ENCODE measurements around the gene TRIM33. TPM values are rescaled to one million over a fixed set of nuclear protein-coding genes. Genes with fewer than 3 reads are reported as not detected.

The TRIM33 gene
- 10 to 100 TPM; 27.9 to 92.2 (median 40.6) TPM for total RNA-seq

GRCh38 chr1:114511032-114511785 is at the start of gene TRIM33:
TSS of gene TRIM33 (minus strand) at chr1:114511203. CDS start at chr1:114511076, 127 bp downstream.
- Histone ChIP-seq H3K36me3 (no peaks in the 10 kb centered on the region), H3K4me1 (peaks cover 32 to 47% (median 39%) of the 10 kb centered on the region in 4 donors), H3K27me3 (no peaks in the 10 kb centered on the region), H3K9me3 (no peaks in the 10 kb centered on the region), H3K27ac (peak within 1 kb of the TSS; percentile 93 to 99 (median 97)), H3K4me3 (peak within 1 kb of the TSS; percentile 72 to 96 (median 90))
- TF ChIP-seq POLR2AphosphoS5 (IDR thresholded peaks at IDR 0.05) (peak; percentile 94 to 95), EP300 (IDR thresholded peaks at IDR 0.05) (peak in 1 of 4 donors; percentile 50), POLR2A (IDR thresholded peaks at IDR 0.05) (peak; percentile 81 to 92 (median 90))
- TF ChIP-seq, protein P1, sequence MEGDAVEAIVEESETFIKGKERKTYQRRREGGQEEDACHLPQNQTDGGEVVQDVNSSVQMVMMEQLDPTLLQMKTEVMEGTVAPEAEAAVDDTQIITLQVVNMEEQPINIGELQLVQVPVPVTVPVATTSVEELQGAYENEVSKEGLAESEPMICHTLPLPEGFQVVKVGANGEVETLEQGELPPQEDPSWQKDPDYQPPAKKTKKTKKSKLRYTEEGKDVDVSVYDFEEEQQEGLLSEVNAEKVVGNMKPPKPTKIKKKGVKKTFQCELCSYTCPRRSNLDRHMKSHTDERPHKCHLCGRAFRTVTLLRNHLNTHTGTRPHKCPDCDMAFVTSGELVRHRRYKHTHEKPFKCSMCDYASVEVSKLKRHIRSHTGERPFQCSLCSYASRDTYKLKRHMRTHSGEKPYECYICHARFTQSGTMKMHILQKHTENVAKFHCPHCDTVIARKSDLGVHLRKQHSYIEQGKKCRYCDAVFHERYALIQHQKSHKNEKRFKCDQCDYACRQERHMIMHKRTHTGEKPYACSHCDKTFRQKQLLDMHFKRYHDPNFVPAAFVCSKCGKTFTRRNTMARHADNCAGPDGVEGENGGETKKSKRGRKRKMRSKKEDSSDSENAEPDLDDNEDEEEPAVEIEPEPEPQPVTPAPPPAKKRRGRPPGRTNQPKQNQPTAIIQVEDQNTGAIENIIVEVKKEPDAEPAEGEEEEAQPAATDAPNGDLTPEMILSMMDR (IDR thresholded peaks at IDR 0.05) = peak in 2 of 6 experiments; percentile 18 to 26
- DNase-seq (peak; percentile 93 to 99), ATAC-seq (ENCODE audit: low FRiP score in 2 of 2) (peak; percentile 97)
- 0% methylated on average over 12 to 35 of the region's 90 CpGs for WGBS, 2 donors

DNA sequence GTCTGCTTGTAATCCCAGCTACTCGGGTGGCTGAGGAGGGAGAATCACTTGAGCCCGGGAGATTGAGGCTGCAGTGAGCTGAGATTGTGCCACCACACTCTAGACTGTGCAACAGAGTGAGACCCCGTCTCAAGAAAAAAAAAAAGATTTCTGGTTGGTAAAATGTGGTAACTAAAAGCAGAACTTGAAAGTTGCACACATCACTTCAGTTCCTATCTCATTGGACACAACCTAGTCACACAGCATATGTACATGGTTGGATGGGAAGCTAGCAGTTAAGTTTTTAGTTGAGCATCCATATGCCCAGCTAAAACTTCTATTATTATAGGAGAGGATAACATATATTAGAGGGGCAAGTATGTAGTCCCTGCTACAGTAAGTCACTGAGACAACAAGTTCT is 48.4 kb upstream of the TRIM33 start:
- no peak overlapping the region for H3K27ac ChIP-seq
- H3K4me1 ChIP-seq = no peaks in the 10 kb centered on the region
- 58 to 71% methylated on average over 3 of the region's 3 CpGs for WGBS, 2 donors
- no peaks in the 10 kb centered on the region for H3K36me3 ChIP-seq
- no peak overlapping the region for H3K4me3 ChIP-seq
- H3K9me3 ChIP-seq = no peaks in the 10 kb centered on the region
- ATAC-seq (ENCODE audit: low FRiP score in 2 of 2) (no peak), DNase-seq (no peak)
- H3K27me3 ChIP-seq = no peaks in the 10 kb centered on the region
- TF ChIP-seq POLR2AphosphoS5 (IDR thresholded peaks at IDR 0.05) (no peak), POLR2A (IDR thresholded peaks at IDR 0.05) (no peak), EP300 (IDR thresholded peaks at IDR 0.05) (no peak)
- TF ChIP-seq, protein P1 (IDR thresholded peaks at IDR 0.05) = no peak

DNA sequence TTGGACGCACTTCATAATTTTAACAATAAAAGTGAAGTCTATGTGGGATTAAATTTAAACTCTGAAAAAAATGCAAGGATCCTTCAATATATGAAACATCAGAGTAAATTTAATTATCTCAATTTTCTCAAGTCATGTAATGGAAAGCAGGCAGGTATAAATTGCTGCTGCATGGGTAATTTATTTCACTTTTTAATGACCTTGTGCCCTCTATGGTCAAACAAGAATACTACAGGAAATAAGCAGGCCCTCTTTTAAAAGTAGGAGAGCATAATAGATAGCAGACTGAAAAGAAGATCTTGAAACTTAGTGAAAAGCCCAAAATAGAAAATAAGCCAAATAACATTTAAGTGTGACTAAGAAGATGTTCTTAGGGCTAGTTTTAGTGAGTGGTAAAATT is 47.5 kb upstream of the TRIM33 start:
- Histone ChIP-seq H3K9me3 (no peaks in the 10 kb centered on the region), H3K27me3 (no peaks in the 10 kb centered on the region), H3K27ac (no peak overlapping the region), H3K4me3 (no peak overlapping the region), H3K4me1 (no peaks in the 10 kb centered on the region), H3K36me3 (no peaks in the 10 kb centered on the region)
- ATAC-seq (ENCODE audit: low FRiP score in 2 of 2) (no peak), DNase-seq (no peak)
- WGBS, 2 donors = 45 to 100% methylated on average over 1 of the region's 1 CpG
- TF ChIP-seq POLR2A (IDR thresholded peaks at IDR 0.05) = no peak
- no peak for TF ChIP-seq EP300 (IDR thresholded peaks at IDR 0.05)
- TF ChIP-seq, protein P1 (IDR thresholded peaks at IDR 0.05) = peak in 4 of 6 experiments; percentile 29 to 46 (median 34)
- no peak for TF ChIP-seq POLR2AphosphoS5 (IDR thresholded peaks at IDR 0.05)

GRCh38 chr1:114554577-114554976 is 43.6 kb upstream of the TRIM33 start:
- H3K4me3 ChIP-seq = no peak overlapping the region
- no peaks in the 10 kb centered on the region for H3K36me3 ChIP-seq
- TF ChIP-seq POLR2A (IDR thresholded peaks at IDR 0.05) (no peak), EP300 (IDR thresholded peaks at IDR 0.05) (no peak), POLR2AphosphoS5 (IDR thresholded peaks at IDR 0.05) (no peak)
- TF ChIP-seq, protein P1 (IDR thresholded peaks at IDR 0.05) = no peak
- H3K27me3 ChIP-seq = no peaks in the 10 kb centered on the region
- H3K27ac ChIP-seq = no peak overlapping the region
- DNase-seq (no peak), ATAC-seq (ENCODE audit: low FRiP score in 2 of 2) (no peak)
- H3K4me1 ChIP-seq = no peaks in the 10 kb centered on the region
- no peaks in the 10 kb centered on the region for H3K9me3 ChIP-seq
- 85 to 91% methylated on average over 2 of the region's 2 CpGs for WGBS, 2 donors
